ENCODE measurements around the gene AP2A2.

The AP2A2 gene

DNA sequence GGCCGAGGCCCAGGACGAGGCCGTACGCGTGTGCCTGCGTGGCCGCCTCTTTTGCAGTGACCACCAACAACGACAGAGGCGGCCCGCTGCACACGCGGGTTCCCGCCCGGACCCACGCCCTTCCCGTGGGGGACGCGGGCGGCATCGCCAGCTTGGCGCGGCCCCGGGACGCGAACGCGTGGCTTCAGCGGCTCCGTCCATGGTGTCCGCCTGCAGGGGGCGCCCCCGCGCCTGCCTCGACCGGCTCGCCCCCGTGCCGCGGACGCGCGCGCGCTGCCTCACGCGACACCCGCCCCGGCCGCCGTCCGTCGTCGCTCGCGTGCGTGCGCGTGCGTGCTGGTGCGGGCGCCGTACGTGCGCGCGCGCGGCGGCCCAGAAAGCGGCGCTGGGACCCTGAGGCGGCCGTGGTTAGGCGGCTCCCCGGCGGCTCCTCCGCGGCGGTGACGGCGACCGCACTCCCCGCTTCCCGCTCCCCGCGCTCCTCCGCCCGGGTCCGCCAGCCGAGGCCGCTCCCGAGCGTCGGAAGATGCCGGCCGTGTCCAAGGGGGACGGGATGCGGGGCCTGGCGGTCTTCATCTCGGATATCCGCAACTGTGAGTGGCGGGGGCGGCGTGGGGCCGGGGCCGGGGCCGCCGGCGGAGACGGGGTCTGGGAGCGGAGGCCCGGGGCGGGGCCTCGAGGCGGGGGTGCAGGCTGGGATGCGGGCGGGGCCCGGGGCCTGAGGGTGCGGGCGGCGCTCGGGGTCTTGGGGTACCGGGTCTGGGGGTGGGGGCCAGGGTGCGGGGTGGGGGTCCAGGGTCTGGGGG lies at the start of gene AP2A2:
TSS of gene AP2A2 (plus strand) at position 375 of the 806 bp plus-strand sequence. CDS start at position 527, 152 bp downstream.
- DNase-seq = peak; percentile 57 to 61

DNA sequence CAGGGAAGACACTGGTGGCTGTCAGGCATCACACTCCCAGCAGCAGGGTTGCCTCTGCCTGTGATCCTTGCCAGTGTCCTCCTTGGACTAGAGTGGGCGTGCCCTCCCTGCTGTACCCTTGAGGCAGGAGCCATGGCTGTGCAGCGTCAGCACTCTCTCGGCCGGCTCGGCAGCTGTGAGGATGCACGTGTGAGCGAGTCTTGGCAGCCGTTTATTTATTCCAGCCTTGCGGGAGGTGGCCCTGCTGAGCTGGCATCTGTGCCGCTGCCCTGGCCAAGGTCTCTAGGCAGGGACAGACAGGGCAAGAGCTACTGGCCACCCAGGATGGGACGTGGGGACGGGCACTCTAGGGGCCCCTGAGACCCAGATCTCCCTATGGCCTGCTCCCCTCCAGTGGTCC lies 49.1 kb upstream of the AP2A2 start:
- DNase-seq = peak in 1 of 2 donors; percentile 35

DNA sequence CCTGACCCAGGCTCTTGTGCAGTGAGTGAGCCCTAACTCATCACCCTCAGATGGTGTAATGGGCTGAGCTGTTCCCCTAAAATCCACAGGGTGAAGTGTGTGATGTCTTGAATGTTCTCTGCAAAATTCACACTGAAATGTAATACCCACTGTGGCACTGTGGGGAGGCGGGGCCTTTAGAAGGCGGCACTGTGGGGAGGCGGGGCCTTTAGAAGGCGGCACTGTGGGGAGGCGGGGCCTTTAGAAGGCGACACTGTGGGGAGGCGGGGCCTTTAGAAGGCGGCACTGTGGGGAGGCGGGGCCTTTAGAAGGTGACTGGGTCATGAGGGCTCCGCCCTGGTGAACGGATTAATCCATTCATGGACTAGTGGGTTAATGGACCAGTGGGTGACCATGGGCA lies 48.1 kb upstream of the AP2A2 start:
- no peak for DNase-seq

DNA sequence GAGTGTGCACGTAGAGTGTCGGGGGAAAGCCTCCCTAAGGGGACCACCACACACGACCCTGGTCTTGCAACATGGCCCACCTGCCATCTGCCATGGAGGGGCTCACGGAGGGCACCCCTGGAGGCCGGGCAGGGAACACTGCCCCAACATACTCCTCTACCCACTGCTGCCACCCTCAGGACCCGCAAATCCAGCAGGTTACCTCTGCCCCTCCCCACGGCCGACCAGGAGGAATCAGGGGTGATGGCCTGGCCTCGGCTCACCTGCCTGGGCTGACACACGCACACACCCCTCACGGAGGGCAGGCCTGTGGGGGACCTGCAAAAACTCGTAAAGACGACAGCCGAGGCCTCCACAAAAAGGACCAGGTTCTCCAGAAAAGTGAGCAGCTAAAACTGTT lies 45.2 kb upstream of the AP2A2 start:
- no peak for DNase-seq

DNA sequence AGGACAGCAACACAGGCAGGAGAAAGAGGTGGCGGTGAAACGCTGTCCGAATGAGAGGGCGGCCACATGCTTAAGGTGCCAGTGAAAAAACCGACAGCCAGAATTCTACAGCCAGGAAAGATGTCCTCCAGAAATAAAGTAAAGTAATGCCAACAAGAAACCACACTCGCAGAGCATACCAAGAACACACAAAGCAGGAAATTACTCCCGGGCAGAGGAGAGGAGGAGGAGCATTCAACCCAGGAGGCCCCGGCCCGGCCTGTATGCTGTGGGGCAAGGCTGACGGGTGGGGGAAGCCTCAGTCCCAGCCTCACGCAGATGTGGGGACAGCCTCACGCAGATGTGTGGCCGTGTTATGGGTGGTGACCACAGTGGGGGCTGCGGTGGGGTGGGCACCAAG lies 43.1 kb upstream of the AP2A2 start:
- DNase-seq = no peak

DNA sequence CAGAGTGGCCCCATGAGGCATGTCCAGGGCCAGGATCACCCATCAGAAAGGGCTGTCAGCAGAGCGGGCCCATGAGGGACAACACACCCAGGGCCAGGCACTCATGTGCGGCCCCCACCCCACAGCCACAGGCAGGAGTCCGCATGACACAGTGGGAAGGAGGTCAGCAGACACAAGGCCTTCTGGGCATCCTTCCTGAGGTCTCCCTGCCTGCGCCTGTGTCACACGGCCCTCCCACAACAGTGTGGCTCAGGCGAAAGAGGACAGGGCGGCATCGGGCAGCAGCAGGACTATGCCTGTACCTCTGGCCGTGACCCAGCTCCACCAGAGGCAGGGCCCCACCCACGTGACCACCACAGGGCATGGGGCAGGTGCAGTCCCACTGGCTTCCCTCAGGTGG lies 42.1 kb upstream of the AP2A2 start:
- DNase-seq = no peak

DNA sequence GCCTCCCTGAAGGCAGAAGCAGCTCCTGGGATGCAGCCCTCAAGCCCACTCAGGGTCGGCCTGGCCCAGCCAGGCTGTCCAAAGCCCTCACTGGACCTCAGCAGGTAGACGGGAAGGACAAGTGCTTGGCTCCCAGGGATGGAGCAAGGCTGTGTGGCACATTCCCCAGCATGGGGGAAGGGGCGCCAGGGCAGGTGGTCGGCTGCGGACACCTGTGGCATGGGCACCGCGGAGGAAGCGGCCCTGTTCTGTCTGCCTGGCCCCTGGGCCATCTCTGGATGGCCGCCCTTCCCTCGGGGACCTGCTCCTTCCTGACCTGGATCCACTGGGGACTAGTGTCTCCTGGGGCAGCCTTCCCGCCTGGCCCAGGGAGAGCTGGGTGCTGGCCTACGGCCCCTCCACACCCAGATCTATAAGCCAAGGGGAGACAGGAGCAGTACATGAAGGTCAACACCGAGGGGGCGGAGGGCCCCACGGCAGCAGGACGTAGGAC lies 41.0 kb upstream of the AP2A2 start:
- no peak for DNase-seq

DNA sequence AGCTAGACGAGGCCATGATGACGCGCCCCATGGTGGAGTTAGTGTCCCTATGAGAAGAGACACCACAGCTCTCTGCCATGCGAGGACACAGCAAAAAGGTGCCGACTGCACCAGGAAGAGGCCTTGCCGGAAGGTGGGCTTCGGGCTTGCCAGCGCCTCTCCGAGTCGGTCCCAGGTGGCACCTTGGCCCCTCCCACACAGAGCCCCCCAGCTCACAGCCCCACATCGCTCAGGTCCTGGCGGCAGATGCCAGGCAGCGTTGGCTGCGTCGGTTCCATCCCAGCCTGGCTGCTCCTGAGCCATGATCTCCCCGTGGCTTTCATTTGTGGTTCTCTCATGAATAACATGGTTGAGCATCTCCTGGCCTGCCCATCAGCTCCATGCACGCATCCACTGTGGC lies 39.1 kb upstream of the AP2A2 start:
- no peak for DNase-seq

DNA sequence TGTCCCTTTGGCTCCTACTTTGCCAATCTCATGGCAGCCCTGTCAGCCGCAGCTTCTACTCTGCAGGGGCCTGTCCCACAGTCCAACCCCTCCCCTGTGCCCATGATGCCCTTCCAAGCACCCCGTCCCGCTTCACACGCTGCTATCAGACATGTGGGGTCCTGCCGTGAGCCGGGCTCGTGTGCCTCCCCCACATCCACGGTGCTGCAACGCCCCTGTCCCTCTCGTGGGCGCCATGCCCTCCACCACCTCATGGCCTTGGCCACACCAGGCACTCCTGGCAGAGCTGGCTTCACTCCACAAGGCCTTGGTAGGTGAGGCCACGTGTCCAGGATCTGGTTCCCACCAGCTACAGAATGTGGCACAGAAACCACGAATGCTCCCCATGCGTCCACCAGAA lies 38.1 kb upstream of the AP2A2 start:
- no peak for DNase-seq

DNA sequence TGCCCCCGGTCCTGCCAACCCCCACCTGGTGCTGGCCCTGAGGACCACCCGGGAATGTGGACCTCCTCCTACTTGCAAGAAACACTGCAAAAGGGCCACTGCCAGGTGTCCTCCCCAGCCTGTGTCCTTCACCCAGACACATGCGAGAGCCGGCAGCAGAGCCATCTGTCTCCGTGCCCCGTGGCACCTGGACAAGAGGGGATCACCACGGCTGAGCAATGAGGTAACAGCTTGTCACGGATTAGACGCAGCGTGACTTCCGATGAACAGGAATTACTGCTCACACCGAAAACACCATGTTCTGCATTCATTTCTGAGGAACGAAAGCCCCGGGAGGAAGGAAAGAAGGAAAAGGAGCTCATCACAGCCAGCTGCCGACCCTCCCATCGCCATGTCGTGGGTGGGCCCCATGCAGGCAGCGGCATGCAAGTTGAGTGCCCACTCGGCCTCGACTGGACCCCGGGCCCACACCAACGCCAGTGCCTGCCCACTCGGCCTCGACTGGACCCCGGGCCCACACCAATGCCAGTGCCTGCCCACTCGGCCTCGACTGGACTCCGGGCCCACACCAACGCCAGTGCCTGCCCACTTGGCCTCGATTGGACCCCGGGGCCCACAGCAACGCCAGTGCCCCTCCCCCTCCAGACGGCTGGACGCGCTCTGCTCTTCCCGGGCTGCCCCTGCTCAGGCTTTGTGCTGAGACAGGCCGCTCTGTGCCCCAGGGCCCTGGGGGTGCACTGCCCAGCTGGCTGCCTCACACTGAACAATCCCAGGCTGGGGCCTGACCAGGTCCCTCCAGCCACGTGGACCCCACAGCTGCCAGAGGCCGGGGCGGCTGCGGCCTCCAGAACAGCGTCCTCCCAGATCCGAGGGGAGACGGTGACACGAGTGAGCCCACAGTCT lies 37.1 kb upstream of the AP2A2 start:
- no peak for DNase-seq

DNA sequence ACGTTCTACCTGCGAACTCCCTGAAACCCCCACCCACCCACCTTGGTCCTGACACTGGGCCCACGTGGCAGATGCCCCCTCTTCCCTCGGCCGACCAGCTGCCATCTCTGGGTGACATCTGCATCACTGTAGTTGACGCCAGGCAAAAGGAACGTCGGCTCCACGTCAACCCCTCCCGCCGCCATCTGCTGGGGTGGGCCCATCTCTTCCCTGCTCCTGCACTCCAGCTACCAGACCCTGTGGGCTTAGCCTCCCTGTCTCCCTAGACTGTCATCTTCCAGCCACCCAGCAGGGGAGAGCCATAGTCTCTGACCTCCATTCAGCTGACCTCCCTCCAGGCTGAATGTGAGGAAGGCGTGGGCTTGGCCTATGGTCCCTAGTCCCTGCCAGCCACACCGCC lies 36.4 kb upstream of the AP2A2 start:
- no peak for DNase-seq

DNA sequence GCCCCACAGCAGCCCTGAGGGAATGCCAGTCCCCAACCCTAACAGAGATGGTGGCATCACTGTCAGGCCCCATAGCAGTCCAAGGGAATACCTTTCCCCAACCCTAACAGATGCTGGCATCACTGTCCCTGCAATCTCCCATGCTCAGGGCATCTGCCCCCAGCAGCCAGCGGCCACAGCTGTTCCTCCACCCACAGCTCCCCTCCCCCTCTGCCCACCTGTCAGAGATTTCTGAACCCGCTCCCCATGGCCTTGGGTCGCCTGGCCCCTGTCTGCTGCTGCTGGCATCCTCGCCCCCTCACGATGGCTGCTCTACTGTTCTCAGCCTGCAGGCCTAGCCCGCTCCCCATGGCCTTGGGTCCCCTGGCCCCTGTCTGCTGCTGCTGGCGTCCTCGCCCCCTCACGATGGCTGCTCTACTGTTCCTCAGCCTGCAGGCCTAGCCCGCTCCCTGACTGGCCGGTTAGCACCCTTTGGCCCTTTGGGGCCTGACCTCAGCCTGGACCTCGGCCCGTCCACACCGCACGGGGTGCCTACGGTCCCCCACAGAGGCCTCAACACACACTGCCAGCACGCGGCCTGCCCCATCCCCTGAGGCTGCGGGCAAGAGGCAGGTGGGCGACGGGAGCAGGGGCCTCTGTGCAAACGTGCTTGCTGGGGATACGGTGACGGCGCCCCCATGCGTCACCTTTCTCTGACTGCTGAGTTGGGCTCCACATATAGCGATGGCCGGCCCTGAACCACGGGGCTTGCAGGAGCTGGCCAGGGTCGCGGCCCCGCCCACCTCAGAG lies 35.8 kb upstream of the AP2A2 start:
- no peak for DNase-seq

DNA sequence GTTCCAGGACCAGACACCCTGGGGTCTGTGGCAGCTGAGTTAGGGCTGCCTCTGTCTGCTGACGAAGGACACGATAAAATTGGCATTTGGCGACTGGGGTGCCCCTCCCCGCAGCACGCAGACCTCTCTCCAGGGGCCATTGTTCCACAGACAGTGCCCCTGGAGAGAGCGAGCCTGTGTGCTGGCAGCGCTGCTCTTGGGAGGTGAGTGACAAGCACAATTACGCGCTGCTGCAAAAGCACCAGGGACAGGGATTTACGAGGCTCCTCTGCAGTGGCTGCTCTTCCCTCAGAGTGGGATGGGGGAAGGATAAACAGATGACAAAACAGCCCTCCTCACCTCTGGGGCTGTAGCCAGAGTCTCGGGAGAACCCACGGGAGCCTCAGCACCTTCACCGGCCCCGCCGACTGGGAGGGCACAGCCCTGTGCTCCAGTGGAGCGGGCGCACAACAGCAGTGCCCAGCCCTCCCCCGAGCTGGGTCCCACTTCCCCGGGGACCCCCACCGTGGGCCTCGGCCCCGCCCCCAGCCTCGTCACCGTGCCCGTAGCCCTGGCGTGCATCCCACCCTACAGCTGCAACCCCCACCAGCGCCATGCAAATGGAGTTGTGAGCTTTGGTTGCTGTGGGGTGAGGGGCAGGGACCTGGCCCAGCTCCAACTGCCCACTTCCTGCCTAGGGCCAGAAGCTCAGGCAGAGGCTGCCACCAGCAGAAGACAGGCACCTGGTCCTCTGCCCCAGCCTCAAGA lies 34.7 kb upstream of the AP2A2 start:
- DNase-seq = no peak

DNA sequence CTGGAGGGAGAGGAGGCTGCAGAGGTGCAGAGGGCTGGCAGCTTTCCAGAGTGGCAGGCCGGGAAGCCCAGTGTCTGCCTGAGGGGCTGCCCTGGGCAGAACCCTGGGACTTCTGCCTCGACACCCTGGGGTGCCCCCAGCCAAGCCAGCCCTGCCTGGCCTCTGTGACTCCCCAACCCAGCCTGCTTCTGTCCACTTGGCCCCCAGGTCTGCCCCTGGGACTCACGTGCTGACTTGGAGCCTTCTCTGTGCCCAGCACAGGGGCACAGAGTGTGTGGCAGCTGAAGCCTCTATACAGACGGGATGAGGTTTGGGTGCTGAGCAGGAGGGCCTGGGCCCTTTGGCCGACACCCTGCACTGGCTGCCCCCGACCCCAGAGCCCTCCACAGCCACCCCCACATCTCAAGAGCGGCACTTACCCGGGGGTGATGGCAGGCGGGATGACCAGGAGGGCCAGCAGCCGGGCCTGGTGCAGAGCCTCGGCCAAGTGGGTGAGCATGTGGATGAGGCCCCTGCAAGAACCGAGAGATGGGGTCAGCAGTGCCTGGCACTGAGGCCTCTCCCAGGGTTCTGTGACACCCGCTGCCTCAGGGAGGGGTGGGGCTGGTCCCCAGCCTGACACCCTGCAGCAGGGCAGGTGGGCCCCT lies 32.5 kb upstream of the AP2A2 start:
- DNase-seq = no peak

DNA sequence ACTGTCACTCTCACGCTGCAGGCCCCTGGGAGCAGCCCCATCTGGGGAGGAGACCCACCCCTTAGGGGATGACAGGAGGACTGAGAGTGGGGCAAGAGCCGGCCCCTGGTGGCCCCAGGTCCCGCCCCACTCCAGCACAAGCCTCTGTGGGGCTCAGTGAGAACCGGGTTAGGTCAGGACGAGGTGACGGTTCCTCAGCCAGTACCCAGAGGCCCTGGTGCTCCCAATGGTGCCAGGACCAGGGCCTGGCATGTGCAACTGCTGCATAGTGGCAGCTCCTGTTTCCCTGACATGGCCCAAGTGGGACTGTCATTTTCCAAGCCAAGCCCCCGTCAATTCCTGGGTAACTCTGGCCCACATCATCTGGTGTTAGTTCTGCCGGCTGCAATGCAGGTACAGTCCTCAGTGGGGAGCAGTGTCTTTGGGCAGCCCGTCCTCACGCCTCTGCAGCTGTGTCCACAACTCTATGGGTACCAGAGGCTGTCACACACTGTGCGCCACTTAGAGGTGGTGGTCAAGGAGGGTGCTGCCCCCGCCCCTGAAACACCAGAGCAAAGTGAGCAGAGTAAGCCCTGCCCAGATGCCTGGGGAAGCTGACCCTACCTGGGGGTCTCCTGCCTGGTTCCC lies 31.0 kb upstream of the AP2A2 start:
- DNase-seq = no peak

DNA sequence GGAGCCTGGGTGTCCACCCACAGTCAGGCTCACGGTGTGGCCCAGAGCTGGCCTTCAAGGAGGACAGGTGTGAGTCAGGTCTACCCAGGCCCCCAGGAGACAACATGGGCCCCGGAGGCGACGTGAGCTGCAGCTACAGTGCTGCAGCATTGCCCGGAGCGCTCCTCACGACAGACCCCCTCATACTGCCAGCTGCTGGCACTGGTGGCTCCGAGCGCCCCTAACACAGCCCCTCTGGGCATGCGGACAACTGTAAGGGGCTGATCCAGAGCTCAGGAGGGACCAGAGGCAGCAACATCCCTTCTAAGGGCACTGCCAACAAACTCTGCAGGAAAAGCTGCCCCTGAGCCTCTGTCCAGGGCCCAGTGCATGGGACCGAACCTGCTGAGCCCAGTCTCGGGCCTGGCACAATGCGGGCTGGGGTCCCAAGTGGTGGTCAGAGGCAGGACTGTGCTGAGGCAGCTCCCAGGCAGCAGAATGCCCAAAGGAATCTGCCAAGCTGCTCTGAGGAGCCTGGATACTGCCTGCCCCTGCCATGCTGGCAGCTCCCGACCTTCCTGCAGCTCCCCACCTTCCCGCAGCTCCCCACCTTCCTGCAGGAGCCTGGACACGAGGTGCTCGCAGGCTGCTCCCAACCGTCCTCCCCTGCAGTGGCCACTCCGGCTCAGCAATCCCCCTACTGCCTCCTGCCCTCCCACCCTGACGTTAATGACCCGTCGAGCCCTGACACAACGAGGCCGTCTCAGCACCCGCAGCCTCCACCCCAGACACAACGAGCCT lies 30.1 kb upstream of the AP2A2 start:
- no peak for DNase-seq

DNA sequence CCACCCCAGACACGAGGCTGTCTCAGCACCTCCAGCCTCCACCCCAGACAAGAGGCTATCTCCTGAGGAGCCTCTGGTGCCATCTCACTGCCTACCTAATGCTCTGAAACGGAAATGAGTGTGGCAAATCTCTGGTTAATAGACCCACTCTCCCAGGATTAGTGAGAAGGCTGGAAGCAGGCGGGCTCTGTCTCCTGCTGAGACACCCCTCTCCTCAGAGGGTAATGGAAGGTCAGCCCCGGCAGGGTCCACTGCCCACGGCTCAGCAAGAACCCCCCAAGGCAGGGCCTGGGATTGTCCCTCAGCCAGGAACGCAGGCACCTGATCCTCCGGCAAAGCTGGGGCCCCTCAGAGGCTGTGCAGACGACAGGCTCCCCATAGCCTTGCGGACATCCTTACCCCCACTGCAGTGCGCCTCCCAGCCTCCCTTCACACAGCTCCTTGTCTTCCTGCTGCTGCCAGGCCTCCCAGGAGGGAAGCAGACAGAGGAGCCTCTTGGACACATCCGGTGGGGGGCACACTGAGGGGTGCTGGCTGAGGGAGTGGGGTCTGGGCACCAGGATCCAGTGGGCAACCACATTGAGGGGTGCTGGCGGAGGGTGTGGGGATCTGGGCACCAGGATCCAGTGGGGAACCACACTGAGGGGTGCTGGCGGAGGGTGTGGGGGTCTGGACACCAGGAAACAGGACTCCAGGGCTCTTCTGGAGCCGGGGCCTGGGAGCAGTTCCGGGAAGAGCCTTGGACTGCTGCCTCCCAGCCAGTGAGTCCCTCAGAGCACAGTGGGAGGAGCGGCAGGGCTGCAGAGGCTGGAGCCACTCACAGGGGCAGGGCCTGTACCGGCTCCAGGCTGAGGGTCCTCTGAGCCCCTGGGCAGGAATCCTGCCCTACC lies 28.2 kb upstream of the AP2A2 start:
- no peak for DNase-seq

DNA sequence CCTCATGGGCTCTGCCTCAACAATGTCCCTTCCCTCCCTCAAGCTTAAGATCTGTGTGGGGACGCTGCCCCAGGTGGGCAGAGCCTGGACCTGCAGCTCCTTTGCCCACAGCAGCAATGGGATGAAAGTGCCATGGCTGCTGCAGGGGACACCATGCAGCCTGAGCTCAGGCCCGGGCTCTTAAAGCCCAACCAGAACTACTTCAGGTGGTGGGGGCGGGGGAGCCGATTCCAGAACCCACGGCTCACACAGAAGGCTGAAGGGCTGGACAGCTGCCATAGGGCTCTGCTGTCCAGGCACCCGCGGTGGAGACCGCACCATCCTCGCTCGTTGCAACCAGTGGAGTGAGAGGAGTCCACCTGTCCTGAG lies 27.5 kb upstream of the AP2A2 start:
- no peak for DNase-seq

DNA sequence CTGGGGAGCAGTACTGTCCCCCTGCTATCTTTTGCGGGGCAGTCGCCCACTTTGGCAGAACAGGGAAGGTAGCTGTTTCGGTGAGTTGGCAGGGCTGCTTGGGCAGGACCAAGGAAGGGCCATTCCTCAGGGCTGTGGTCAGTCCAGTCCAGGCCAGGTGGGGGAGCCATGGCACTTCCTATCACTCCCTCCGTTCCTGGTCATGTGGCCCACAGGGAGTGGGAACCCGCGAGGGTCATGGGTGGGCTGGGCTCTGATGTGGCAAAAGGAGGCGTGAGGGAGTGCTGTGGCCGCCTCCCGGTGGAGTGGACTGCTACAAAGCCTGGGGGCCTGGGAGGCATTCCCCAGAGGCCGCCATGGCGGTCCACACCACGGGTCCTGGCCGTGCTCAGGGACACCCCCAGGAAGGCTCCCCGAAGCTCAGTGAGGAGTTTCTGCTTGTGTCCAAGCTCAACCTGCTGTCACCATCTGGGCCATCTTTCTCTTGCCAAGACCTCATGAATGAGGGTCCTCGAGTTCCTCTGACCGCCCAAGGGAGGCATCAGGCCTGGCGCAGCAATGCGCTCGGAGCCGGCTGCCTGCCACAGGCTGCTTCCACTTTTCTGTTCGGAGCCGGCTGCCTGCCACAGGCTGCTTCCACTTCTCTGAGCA lies 27.0 kb upstream of the AP2A2 start:
- no peak for DNase-seq
